NCI-H2029 treated with DMSO at 0.1 percent for 48 hours (cell line): ENCODE results near the gene SRSF5.

ENCODE experiments used
- DNase-seq: peaks from one replicate; lab custom pipeline; 2025; lab: John Stamatoyannopoulos, UW

SRSF5 gene

DNA sequence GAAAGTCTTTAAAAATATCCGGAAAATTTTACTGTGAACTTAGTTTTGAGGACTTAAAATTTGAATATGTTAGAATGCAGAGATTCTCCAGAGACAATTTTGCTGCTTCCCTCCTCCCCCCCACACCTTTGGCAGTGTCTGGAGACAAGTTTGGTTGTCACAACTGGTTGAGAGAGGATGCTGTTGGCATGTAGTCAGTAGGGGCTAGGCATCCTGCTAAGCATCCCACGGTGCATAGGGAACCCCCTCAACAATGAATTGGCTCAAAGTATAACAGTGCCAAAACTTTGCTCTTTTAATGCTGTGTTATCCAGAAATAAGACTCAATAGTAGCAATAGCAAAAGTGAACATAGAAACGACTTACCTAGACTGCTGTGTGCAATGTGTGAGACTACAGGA lies 3.6 kb downstream of the SRSF5 start:
- DNase-seq, result no peak

DNA sequence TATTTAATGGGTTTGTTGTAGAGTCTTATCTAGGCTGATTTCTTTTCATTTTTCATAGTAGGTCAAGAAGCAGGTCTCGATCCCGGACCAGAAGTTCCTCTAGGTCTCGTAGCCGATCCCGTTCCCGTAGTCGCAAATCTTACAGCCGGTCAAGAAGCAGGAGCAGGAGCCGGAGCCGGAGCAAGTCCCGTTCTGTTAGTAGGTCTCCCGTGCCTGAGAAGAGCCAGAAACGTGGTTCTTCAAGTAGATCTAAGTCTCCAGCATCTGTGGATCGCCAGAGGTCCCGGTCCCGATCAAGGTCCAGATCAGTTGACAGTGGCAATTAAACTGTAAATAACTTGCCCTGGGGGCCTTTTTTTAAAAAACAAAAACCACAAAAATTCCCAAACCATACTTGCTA lies 4.2 kb downstream of the SRSF5 start:
- no peak for DNase-seq

DNA sequence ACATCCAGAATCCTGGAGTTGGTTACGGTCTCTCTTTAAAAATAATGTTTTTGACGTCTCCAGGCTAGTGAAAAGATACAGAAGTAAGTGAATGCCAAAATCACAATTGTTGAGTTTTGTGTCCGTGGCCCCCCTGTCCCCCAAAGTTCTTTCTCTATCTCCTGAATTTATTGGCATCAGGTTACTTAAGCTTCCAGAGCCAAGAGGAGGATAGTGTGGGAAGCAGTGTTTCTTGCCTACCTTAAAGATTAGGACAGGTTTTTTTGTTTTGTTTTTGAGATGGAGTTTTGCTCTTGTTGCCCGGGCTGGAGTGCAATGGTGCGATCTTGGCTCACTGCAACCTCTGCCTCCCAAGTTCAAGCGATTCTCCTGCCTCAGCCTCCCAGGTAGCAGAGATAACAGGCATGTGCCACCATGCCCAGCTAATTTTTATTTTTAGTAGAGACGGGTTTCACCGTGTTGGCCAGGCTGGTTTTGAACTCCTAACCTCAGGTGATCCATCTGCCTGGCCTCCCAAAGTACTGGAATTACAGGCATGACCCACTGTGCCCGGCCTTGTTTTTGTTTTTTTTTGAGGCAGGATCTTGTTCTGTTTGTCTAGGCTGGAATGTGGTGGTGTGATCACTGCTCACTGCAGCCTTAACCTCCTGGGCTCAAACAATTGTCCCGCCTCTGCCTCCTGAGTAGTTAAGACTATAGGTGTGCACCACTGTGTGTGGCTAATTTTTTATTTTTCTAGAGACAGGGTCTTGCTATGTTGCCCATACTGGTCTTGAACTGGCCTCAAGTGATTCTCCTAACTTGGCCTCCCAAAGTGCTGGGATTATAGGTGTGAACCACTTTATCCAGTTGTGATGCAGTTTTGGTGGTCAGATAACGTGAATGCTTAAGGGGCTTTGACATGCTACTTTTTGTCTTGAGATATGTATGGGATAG lies 5.4 kb downstream of the SRSF5 start:
- DNase-seq, result no peak

DNA sequence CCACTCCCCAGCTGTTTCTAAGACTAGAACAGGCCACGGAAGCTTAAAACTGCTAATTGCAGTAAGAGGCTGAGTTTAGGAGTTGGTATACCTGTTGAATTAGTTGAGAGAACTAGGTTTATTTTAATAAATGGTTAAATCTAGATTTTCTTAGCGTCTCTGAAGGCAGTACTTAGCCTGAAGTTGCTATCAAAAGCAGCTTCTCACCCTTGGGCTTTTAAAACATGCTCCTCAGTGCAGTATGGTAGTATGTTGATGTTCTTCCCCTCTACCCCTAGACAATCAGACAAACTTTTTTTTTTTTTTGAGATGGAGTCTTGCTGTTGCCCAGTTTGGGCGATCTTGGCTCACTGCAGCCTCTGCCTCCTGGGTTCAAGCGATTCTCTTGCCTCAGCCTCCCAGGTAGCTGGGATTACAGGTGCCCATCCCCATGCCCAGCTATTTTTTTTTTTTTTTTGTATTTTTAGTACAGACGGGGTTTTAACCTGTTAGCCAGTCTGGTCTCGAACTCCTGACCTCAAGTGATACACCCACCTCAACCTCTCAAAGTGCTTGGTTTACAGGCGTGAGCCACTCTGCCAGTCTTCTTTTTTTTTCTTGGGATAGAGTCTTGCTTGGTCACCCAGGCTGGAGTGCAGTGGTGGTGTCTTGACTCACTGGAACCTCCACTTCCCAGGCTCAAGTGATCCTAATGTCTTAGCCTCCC lies 6.8 kb downstream of the SRSF5 start:
- DNase-seq, result no peak

GRCh38 chr14:69775012-69775411 lies 8.1 kb downstream of the SRSF5 start:
- no peak for DNase-seq

GRCh38 chr14:69776875-69777453 lies 10.0 kb downstream of the SRSF5 start:
- DNase-seq, result no peak

DNA sequence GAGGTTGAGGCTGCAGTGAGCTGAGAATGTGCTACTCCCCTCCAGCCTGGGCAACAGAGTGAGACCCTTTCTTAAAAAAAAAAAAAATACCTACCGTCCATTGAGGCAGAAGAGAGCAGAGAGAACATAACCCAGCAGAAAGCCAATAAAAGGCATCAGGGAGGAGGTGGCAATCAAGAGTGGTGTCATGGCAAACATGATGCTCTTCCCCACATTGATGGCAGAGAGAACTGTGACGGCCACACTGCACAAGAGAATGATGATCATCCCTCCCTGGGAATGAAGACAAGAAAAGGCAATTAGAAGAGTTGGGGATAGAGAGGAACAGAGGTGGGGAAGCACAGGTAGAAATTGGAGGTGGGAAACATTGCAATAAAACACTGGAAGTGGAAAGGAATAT lies 12.1 kb downstream of the SRSF5 start:
- DNase-seq, result no peak

GRCh38 chr14:69780092-69780491 lies 13.2 kb downstream of the SRSF5 start:
- DNase-seq, result no peak

- DNase-seq, result no peak
Measured at GRCh38 chr14:69780952-69781351, 14.0 kb downstream of the SRSF5 start.

GRCh38 chr14:69784942-69785341 lies 18.0 kb downstream of the SRSF5 start:
- DNase-seq, result no peak

DNA sequence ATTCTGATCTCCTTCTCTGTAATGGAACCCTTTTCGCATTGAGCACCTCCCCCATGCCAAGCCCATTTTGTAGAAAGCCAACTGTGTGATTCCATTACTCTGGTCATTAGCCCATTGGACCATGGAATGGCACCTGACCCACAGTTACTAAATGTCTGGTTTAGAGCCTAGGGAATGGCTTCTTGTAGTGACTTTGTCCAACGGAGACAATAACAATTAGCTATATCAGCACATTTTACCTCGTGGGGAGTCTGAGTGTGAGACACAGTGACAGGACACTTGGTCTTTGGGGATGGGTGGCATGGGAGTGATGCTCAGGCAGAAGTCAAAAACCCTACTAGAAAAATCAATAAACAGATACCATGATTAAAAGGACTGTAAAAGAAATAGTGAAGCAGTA lies 19.7 kb downstream of the SRSF5 start:
- DNase-seq, result no peak

DNA sequence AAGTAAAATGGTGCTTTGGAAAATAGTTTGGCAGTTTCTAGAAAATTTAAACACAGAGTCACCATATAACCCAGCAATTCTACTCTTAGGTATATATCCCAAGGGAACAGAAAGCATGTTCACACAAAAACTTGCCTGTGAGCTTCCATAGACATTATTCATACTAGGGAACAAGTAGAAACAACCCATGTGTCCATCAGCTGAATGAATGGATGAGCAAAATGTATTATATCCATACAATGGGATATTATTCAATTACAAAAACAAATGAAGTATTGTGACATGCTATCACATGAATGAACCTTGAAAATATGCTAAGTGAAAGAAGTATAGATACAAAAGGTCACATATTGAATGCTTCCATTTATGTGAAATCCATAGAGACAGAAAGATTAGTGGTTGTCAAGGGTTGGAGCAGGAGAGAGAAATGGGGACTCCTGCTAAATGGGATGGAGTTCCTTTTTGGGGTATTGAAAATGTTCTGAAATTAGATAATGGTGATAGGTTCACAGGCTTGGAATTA lies 22.2 kb downstream of the SRSF5 start:
- no peak for DNase-seq

DNA sequence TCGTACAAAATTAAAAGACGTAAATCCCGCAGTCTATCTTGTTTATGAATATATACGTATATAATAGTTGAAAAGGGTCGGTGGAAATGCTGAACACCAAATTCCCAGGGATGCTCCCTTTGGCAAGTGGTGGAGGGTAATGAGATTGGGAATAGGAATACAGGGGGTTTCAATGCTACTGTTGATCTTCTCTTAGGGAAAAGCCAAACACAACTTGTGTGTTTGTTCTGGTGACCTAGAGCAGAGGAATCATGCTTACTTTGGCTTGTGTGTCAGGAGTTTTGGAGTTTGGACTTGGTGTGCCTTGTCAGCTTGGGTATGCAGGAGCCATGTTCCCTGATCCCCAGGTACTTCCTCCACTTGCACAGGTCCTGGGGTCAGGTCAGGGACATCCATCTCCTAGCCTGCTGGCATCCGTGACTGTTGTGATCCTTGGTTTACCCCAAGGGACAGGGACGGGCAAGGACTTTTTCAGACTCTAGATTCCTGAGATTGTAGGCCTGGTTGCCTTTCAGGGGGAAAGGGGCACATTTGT lies 26.0 kb downstream of the SRSF5 start:
- no peak for DNase-seq

DNA sequence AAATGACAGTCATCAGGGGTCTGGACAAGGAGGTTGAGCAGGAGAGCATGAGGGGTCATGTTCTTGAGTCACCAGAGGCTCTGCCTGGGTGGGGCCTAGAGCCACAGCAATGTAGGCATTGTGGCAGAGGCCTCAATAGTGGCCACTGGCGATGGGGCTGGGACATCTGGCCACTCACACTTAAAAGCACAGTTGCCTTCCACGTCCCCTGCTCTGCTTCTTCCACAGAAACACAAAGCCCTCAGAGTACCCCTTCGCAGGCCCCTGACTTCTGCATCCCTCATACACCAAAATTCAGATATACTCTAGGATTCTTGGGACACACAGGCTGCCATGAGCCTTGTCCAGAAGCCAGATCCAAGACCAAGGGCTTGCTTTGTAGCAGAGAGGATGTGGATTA lies 27.8 kb downstream of the SRSF5 start:
- DNase-seq, result no peak

DNA sequence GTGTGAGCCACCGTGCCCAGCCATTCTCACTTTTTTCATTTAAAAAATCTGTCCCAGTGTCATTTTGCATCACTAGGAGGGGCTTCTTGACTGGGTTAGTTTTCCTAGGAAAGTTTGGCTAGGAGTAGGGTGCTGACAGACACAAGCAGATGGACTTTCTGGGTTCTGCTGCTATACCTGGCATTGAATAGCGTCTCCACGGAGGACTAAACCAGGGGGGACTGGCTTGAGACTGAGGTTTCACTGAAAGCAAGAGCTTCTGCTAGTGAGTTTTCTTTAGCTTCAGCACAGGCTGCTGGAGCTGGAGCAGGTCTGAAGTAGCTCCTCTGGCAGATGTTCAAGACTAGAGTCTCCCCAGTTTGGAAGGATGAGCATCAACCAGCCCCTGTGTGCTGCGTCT lies 28.7 kb downstream of the SRSF5 start:
- no peak for DNase-seq

DNA sequence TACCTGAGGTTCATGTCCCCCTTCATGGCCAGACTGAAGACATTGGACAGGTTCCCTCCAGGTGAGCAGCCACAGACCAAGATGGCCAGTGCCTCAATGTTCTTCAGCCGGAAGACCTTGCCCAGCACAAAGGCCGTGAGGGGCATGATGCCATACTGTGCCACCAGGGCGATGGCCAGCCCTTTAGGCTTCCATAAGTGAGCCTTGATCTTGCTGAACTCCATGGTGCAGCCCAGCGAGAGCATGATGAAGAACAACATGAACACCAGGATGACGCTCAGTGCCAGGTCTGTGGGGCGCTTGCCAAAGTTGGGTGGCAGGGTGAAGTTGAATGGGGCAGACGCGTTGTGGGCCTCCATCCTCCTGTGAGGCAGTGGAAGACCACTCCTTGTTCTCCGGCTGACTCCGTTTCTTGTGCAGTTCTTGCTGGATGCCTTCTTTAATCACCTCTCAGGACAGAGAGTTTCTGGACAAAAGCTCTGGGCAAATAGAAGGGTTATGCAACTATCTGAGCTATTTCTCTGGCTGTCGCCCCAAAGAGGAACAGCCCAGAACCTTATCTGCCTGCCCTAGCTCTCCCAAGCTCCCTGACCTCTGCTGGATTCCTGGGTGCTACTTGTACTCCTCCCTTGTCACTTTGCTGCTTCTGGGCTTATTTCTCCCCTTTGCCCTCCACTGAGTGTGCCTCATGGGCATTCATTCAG lies 30.0 kb downstream of the SRSF5 start, which contains the start of gene SLC10A1:
TSS of gene SLC10A1 (minus strand) at position 445 of the 704 bp plus-strand sequence. CDS start at position 359, 86 bp downstream.
- DNase-seq, result no peak

DNA sequence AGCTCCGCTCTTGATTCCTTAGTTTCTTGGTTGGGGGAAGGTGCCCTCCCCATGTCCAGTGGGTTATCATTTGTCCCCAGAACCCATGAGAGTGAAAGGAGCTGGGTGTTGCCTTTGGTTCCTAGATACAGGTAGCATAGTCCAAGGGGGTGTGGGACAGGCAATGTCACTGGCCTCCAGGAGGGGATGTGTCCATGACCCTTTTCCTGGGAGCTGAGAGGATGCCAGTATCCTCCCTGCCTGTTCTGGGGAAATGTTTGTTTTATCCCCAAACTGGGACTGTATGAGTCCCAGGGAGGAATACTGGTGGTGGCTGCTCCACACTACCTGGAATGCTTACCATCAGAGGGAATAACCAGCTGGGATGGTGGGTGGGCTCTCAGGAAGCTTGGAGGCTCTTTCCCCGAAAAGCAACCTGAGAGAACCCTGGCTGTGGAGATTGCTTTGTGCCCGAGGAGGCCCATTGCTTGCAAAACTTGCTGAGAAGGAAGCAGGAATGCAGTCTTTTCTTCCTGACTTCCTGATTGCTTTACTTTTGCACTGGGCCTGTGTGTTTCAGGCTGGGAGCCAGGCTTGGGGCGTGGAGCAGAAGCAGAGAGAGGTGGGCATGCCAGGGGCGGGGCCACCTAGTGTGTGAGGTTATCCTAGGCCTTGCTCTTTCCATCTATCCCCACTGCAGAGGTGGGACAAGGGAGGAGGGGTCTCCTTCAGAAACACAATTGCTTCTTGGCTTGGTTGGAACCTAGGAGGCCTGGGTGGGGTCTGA lies 30.8 kb downstream of the SRSF5 start:
- DNase-seq, result no peak

DNA sequence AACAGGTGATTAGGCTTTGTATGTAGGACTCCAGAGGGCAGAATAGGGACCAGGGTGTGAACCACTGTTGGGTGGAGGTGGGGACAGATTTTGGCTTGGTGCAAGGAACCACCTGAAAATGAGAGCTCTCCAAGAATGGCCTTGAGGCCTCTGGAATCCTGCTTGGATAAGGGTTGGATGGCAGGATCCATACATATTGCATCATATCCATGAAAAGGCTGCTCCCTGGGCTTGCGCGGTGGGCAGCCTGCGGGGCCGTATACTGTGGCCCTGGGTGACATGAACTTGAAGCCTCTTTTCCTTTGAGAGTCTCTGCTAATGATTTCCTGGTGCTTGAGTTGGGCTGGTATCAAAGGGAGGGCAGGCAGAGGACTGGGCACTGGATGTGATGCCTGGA lies 31.4 kb downstream of the SRSF5 start:
- no peak for DNase-seq

DNA sequence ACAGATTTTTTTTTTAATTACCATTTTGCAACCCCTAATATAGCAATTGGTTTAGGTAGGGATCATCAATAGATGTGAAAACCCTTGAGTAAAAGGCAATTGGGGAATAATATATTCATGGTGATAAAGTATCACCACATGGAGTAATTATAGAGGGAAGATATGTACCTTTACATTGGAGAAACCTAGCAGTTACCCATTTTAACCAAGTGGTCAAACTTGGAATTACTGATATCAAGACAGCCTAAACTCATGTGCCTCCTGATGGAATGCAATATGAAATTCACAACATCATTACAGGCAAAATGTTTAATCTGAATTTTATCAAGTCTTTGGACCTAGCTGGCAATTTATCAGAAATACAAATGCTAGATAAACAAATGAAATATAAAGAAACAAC lies 36.8 kb downstream of the SRSF5 start:
- DNase-seq, result no peak

- no peak for DNase-seq
Measured at GRCh38 chr14:69804902-69805301, 38.0 kb downstream of the SRSF5 start.

GRCh38 chr14:69807192-69807591 lies 40.2 kb downstream of the SRSF5 start:
- no peak for DNase-seq
